GM21360 (cell line): ENCODE results near the gene DEPDC7.
A peak's percentile ranks its signal among the peaks of the same experiment; 100 is the strongest.

ENCODE experiments used
- ATAC-seq: cut with Tn5 transposase; IDR thresholded peaks from one replicate; pipeline ENCODE4 v1.9.1; 2021; ENCODE audit warnings: mild to moderate bottlenecking, moderate library complexity; ENCODE audit not compliant: unreplicated experiment

Gene DEPDC7

GRCh38 chr11:33059331-33060007, 43.8 kb downstream of the DEPDC7 start:
- no peak for ATAC-seq

- no peak for ATAC-seq
Observed at GRCh38 chr11:33060271-33060670, 44.6 kb downstream of the DEPDC7 start.

DNA sequence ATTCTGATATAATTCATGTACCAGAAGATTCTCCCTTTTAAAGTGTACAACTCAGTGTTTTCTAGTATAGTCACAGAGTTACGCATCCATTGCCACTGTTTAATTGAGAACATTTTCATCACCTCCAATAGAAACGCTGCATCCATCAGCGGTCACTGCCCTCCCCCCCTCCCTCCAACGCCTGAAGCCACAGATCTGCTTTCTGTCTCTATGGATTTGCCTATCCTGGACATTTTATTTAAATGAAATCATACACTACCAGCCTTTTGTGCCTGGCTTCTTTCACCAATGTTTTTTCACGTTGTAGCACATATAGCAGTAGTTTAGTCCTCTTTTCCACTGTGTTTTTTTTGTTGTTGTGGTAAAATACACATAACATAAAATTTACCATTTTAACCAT, 46.5 kb downstream of the DEPDC7 start:
- ATAC-seq: no peak

- peak; percentile 61 for ATAC-seq
Observed at GRCh38 chr11:33063326-33063881, 47.7 kb downstream of the DEPDC7 start.

- ATAC-seq: no peak
Observed at GRCh38 chr11:33064033-33064825, 48.6 kb downstream of the DEPDC7 start.

DNA sequence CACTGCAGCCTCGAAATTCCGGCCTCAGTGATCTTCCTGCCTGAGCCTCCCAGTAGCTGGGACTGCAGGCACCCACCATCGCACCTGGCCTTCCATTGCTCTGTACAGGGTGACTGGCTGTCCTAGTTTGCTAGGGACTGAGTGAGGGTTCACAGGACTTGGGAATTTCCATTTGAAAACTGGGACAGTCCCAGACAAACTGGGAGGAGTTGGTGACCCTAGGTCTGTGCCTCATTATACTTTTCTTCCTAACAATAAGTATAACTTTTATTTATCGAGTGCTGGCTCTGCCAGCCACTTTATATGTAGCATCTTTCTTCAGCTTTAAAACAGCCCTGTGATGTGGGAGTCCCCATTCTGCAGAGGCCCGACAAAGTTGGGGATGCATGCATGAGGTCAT, 49.2 kb downstream of the DEPDC7 start:
- ATAC-seq: no peak

GRCh38 chr11:33065445-33066178, 49.9 kb downstream of the DEPDC7 start:
- no peak for ATAC-seq

- no peak for ATAC-seq
Observed at GRCh38 chr11:33067294-33067693, 51.6 kb downstream of the DEPDC7 start.

DNA sequence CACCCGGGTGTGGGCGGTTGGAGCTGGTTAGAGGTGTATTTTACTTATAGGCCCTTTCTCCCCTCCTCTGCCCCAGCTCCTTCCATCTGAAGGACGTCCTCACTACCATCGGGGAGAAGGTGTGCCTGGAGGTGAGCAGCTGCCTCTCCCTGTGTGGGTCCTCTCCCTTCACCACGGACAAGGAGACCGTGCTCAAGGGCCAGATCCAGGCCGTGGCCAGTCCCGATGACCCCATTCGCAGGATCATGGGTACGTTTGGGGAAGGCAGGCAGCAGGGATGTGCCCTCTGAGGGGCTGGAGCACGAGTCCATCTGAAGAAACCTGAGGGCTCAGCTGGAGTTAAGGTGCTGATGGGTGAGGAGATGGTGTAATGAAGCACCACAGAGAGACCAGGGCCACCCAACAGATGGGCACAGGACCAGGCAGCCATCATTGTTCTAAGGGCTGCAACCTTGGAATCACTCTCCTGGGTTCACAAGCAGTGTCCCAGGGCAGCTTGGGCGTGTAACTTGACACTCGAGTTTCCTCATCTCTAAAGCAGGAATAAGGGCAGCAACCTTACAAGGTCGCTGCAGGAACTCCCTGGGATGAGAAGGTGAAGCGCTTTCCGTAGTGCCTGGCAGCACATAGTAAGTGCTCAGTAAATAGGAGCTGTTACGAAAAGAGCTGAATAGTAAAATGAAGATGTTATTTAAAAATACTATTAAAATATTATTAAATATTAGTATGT, 53.1 kb downstream of the DEPDC7 start:
- ATAC-seq: no peak

- no peak for ATAC-seq
Observed at GRCh38 chr11:33072465-33072864, 56.8 kb downstream of the DEPDC7 start.
